GM19351 (cell line): Measurements from ENCODE around the gene CD58.
A peak's percentile ranks its signal among the peaks of the same experiment; 100 is the strongest.

Experiments used
- ATAC-seq: cut with Tn5 transposase; IDR thresholded peaks from one replicate; pipeline ENCODE4 v1.9.1; 2021; ENCODE audit warnings: mild to moderate bottlenecking, moderate library complexity; ENCODE audit not compliant: unreplicated experiment

CD58 gene

DNA sequence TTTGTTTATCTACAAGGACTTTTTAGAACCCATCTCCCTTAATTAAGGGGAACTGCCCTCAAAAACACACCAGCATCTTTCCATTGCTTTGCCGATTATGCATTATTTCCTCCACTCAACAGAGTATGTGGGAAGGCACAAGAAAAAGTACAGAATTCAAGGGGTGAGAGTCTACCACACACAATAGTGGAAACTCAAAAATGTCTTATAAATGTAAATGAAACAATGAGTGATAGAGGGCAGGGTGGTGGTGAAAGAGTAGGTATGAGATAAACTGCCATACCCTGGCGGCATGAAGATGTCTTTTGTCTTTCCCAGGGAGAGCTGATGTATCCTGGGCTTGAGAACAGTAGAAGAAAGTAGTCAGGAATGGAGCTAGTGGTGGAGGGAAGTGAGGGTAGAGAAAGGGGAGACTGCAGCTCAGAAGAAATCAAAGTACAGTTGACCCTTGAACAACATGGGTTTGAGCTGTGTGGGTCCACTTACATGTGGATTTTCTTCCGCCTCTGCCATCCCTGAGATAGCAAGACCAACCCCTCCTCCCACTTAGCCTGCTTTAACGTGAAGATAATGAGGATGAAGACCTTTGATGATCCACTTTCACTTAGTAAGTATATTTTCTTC, 24.4 kb downstream of the CD58 start:
- ATAC-seq = no peak

DNA sequence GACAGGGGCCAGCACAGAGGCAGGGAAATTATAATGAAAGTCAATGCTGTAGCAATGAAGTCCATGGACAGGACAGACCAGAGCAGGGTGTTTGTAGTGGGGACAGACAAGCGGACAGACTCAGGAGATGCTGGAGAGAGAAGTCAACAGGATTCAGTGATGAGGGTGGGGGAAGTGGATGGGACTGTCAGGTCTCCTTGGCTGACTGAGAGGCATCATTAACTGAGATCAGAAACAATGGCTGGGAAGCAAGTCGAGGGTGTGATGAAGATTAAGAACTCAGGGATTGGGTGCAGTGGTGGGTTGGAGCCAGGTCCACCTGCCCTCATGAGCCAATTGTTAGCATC, 25.5 kb downstream of the CD58 start:
- ATAC-seq = peak; percentile 20

DNA sequence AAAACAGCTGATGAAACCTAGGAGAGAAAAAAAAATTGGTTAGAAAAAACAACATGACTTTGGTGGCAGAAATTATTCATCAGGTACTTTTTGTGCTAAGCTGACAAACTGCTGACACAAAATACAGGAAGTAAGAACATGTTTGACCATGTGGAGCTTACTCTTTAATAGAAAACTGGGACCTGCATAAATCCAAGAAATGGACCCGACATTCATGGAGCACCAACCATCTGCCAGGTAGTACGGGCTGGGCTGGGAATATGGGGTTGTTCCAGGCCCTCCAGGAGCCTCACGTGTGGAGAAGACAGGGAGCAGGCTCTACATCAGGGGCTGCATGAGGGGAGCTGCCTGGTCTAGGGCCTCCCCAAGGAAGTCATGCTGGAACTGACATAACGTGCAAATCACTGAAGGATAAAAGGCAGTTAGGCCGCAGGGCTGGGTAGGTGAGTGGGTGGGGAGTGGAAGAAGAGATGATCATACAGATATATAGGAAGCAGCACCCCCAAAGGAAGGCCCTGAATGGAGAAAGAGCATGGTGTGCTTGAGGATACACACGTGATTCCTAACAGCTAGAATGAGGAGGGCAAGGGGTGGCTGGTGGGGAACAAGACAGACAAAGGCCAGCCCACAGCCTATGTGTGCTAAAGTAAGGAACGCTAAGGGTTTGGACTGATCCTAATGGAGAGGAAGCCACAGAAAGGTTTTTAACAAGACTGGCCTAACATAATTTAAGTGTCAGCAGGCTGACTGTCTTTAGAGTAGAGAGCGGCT, 26.1 kb downstream of the CD58 start:
- peak; percentile 49 for ATAC-seq

DNA sequence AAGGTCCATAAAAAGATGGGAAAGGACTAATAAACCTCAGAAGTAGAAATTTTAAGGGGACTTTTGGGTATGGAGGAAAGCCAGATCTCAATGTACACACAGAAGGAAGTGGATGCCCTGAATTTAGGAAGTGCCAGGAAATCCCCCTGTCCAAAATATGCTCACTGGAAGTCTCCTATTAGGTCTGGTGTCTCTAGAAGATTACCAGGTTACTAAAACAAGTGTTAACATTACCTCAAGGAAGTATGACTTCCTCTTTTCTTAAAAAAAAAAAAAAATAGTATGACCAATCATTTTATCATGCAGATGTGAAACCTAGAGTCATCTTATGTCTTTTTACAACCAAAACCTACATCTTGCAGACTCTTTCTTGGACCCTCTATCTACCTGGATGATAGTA, 30.7 kb downstream of the CD58 start:
- ATAC-seq = peak; percentile 49

DNA sequence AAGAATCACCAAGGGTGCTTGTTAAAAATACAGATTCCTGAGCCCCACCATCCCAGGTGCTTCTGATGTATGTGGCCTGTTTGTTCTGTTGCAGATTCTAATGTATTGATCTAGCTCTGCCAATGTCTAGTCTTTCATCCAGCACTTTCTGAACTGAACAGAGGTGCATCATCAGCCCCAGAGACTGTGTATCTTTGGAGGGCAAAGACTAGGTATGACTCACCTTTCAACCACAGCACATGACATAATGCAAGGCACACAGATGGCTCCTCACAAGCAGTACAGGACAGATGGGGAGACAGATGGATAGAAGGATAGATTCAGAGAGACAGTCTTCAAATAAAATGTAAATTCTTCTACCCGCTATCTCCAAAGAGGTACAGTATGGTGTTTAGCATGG, 32.3 kb downstream of the CD58 start:
- ATAC-seq = peak; percentile 74

DNA sequence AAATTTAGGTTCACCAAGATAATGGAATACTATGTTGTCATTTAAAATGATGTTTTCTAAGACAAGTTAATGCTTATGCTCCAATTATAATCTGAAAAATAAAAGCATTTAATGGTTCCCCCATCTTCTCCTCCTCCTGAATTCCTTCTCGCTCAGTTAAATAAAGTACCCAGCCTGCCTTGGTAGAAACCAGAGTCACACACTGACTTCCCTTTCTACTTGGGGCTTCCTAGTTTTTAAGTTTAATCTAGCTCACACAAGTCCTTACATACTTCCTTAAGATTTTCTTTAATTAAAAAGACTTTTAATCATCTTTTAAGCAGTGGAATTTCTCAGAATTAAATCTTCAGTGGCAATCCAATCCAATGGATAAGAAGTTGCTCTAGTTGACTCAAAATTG, 32.9 kb downstream of the CD58 start:
- no peak for ATAC-seq

DNA sequence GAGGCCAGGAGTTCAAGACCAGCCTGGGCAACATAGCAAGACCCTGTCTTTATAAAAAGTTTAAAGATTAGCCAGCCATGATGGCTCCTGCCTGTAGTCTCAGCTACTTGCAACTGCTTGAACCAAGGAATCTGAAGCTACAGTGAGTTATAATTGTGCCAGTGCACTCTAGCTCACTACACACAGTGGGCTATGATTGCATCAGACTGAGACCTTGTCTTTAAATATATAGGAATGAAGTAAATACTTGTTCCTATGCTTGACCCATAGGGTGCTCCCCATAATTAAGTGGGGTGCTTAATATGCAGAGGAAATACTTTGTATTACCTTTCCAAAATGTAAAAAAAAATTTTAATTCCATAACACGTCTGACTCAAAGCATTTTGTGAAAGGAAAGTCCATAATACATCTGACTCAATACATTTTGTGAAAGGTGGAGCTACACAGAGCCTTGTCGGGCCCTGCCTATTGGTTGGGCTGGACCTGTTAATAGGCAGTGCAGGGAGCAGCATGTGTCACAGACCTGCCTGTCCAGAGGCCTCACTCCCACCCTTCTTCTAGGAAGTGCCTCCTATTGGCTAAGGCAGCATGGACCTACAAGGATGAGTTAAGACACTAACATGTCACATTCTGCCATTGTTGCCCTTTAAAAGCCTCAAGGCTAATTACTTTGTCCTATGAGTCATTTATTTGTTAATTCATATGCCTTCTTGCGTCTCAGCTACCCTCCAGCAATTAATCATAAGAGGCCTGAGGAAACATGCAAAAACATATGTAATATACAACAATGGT, 33.6 kb downstream of the CD58 start:
- ATAC-seq = no peak

DNA sequence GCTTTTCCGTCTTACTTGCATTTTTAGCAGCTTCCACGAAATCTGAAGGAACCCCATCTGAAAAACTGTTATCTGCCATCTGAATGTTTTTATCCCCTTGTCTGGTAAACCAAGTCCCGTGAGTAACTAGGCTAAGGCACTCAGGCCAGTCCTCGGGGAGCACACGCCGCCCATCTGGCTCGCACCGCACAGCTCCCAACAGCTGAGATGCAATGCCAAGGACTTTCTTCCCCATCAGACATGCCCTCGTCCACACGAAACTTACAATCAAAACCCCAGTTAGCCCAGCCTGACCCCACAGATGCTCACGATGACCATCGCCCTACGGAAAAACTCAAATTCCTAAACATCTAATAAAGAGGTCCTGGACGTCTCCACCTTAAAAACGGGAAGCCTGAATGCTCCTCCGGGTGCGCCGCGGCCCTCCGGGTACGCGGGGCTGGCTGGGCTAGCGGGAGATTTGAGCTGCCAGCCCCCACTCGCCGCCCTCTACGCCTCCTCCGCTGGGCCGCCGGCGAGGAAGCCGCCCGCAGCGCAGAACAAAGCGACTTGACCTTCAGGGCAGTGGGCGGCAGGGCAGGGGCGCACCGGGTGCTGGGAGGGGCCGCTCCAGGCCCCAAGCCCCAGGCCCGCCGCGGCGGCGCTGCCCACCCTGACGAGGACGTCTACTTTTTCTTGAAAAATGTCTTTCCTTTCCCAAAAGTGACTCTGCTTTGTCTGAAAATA, 36.6 kb downstream of the CD58 start:
- ATAC-seq = no peak

DNA sequence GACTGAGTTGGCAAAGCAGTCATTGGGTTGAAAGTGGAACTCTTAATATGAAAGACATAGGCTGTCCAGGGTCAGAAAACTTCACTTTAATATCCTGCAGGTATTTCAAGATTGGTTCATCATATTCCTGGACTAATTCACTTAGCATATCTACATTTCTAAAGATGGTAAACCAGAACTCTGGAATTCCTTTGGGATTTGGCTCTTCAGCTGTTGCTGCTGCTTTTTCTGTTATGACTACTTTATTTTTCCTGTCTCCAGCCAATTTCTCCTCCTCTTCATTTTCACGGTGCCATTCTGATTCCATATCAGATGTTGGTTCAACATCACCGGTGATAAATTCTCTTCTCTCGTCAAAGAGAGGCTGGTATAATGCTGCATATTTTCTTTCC, 37.4 kb downstream of the CD58 start:
- no peak for ATAC-seq

DNA sequence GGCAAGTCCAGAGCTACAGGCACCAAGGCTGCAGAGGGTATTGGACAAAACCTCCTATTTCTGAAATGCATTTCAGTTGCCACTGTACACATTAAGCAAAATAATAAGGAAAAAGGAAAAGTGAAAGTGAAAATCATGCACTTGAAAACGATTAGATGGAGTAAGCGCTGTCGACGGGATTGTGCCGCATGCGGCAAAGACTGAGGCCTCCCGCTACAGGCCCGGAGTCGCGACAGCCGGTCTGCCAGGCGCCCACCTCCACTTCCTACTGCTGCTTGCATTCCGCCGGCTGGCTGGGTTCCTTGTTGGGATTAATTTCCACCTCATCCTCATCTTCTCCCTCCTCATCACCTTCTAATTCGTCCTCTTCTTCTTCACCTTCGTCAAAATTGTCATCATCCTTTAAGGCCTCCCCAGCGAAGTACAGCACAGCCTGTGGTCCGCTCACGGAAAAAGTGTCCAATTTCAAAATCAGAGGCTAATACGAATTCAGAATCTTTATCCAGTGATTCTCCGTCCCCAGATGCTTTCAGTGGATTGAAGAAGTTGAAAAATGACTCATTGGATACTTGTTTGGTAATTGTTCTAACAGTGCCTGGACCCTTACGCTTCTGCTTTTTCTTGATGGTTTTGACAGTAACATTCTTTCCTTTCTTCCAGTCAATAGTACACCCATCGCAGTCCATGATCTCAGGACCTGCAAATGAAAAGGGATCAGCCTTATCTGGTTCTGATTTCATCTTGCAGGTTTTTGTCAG, 38.0 kb downstream of the CD58 start:
- ATAC-seq = no peak

DNA sequence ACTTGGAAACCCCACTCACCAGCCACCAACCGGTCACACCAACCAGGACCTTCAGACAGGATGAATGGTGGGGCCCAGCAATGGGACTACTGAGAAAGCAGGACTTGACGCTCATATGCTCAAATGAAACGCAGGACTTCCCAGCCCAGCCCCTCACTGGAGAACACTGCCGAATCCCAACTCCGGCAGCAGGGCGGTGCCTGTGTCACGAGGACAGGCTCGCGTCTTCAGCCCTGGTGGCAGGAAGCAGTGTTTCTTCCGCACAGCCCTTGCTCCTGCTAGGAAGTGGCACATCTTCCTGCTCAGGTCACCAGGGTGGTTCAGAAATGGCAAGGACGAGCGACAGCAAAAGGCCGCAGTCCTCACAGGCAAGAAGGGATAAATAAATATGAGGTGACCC, 38.9 kb downstream of the CD58 start:
- no peak for ATAC-seq

DNA sequence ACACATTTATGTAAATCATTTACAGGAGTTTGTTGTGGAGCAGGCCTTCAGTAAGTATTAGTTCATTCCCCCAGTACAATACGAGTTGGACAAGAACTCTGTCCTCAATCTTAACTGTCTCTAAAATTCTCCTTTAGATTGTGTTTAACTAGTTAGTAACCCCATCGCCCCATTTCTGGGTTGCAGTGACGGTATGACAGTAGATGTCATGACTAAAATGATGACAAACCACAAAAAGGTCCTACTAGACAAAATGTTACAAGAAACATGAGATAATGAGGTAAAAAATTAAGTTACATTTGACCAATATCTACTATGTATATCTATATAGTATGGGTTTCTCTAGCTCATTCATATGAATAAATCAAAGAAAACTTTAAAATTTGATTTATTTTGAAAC, 41.1 kb downstream of the CD58 start:
- no peak for ATAC-seq

DNA sequence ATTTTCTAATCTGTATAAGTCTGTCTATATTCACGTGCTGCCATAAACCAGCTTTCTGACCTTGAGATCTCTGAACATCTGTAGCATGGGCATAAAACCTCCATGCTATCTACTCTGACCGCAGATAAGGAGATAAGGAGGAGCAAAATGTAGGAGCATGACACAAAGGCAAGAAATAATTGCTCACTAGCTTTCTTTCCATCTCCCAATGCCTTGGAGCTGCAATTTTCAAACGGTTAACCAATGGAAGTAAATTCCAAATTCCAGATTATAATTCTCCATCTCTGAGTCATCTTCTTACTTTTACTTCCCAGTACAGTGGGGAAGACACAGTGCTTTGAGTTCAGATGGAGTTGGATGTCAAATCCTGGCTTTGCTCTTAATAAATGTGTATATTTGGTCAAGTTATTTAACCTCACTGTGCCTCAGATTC, 41.6 kb downstream of the CD58 start:
- no peak for ATAC-seq

DNA sequence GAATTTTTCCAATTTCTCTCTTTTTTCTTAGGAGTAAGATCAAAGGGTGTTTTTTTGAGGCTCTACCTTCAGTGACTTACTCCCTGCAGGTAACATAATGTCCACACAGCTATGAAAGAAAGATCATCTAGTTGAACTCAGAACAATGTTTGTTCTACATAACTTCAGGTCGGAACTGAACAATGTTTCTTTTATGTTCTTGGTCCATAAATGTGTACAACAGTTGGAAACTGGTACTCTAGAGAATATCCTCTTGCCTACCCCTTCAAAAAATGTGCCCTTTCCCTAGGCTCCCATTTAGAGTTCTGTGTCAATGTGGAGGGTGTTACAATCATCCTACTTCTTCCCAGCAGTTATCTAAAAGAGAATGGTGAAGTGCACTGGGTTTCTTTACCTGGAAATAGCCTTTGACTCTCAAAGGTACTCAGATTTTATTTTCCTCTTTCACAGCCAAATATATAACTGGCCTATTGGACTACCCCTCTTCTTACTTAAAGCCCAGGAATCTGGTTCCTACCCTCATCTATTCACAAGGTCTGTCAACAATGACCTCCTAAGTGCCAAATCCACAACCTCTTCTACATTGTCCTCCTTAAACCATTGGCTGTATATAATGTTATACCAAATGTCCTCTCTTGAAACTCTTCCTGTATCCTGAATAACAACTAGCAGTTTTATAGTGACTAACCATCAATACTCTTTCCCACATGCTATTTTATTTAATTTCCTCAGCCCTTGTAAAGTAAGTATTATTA, 42.3 kb downstream of the CD58 start:
- no peak for ATAC-seq

DNA sequence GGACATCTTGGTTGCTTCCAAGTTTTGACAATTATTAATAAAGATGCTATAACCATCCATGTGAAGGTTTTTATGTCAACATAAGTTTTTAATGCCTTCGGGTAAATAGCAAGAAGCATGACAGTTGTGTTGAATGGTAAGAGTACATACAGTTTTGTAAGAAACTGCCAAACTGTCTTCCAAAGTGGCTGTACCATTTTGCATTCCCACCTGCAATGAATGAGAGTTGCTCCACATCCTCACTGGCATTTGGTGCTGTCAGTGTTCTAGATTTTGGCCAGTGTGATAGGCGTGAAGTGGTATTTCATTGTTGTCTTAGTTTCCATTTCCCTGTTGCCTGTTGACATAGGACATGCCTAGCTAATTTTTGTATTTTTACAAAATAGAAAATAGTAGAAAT, 45.4 kb downstream of the CD58 start:
- ATAC-seq = no peak

DNA sequence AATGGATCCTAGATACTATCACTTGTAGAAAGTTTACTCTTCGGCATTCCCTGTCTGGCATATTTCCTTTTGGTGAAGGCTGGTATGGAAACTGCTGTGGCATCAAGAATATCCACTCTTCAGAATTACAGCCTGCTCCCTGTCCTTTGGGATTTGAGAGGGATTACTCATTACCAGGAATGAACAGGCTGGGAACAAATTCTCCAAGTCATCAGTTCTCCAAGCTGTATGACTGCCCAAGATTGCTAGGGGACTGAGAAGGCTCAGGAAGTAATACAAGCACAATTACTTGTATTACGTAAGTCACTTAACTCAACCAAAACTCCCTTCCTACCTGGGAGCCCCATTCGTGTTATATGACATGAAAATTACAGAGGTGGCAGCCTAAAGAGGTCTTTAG, 49.6 kb downstream of the CD58 start:
- ATAC-seq = no peak

DNA sequence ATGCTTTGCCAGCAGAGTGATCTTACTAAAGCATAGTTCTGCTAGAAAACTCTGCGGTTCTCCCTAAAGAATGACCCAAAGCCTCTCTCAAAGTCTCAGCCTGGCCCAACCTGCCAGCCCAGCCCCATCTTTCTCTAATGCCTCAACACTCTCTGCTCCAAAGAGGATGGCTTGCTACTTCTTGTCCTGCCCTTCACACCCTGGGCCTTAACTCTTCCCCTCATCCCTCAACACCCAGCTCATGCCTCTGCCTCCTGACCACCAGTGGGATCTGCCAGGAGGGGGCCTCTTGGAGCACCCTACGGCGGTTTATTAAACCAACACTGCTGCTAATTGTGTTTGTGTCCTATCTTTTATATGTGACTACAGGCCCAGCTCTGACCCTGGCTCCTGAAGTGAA, 52.4 kb downstream of the CD58 start:
- ATAC-seq = no peak

DNA sequence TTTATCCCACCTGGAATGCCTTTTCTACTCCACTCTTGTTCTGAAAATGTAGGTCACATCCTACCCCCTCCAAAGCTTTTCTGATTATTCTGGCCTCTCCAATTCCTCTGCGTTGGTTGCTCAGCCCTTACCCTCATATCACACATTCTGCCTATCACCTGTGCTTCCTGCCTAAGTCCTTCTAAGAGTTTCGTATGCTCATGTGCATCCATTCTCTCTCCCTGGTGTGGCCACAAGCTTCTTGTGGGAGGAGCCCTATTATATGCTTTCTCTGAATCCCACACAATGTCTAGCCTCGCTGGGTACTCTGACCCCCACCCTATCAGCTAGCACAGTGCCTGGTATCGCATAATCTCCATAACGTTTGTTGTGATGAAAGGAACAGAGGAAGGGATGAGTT, 54.2 kb downstream of the CD58 start:
- ATAC-seq = no peak

DNA sequence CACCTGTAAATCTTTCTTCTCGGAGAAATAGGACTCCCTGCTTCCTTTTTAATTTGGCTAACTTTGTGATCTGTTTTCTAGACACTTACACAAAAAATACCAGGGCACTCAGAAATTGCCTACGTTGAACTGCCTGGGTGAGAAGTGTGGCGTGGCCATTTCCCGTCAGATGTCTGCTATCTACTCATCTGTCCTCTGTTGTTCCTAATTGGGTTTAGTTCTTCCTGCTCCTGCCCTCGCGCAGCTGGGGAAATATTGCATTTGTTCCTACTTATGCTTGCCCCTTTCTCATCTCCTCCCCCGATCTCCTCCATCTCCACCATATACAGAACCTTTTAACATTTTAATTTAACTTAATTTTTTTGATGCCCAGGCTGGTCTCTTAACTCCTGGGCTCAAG, 55.1 kb downstream of the CD58 start:
- no peak for ATAC-seq
